Fibroblast of lung (primary cell): ENCODE data around the gene FAM184B.

Experiments
- EZH2 ChIP-seq: IDR thresholded peaks from 2 replicates; pipeline ENCODE4 v1.5.1; 2012; ENCODE audit warnings: low read length, control low read depth, mild to moderate bottlenecking; ENCODE audit errors: missing control alignments
- TF ChIP-seq, protein P1 (sequence below), 2 donors: IDR thresholded peaks in 1 of 2; conservative IDR thresholded peaks in 1 of 2; 1 replicate in 1 of 2; 2 replicates in 1 of 2; pipeline ENCODE4 v1.5.1; 2011 to 2012; ENCODE audit warnings: low read length in 2 of 2, control low read depth in 1 of 2, inconsistent platforms in 1 of 2, low read depth in 1 of 2, mild to moderate bottlenecking in 1 of 2

DNA sequence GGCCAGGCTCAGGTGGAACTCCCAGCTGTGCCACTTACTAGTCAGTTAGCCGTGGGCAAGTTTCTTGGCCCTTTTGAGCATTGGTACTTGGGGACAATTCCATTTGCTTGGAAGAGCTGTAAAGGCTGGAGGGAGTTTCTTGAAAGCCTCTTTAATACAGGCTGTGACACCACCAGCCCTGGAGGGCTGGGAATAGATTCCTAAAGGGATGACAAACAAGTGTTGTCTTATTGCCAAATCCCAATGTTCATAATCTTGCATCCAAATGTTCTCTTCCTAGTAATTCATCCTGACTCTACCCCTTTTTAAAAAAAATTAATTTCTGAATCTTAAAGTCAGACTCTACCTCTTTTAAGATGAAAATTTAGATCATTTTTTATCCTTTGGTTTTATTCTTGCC lies 181.6 kb downstream of the FAM184B start:
- TF ChIP-seq, protein P1, sequence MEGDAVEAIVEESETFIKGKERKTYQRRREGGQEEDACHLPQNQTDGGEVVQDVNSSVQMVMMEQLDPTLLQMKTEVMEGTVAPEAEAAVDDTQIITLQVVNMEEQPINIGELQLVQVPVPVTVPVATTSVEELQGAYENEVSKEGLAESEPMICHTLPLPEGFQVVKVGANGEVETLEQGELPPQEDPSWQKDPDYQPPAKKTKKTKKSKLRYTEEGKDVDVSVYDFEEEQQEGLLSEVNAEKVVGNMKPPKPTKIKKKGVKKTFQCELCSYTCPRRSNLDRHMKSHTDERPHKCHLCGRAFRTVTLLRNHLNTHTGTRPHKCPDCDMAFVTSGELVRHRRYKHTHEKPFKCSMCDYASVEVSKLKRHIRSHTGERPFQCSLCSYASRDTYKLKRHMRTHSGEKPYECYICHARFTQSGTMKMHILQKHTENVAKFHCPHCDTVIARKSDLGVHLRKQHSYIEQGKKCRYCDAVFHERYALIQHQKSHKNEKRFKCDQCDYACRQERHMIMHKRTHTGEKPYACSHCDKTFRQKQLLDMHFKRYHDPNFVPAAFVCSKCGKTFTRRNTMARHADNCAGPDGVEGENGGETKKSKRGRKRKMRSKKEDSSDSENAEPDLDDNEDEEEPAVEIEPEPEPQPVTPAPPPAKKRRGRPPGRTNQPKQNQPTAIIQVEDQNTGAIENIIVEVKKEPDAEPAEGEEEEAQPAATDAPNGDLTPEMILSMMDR (conservative IDR thresholded peaks at IDR 0.05 in 1 of 2, IDR thresholded peaks at IDR 0.05 in 1 of 2; ENCODE audit: low read depth in 1 of 2, low read length in 2 of 2), result no peak
- TF ChIP-seq EZH2, result no peak
